ENCODE results near the gene SNX9. TPM values are rescaled to one million over a fixed set of nuclear protein-coding genes. Genes with fewer than 3 reads are reported as not detected.

The SNX9 gene
- total RNA-seq, 1 experiment from 2014 or later: 27.4 TPM

DNA sequence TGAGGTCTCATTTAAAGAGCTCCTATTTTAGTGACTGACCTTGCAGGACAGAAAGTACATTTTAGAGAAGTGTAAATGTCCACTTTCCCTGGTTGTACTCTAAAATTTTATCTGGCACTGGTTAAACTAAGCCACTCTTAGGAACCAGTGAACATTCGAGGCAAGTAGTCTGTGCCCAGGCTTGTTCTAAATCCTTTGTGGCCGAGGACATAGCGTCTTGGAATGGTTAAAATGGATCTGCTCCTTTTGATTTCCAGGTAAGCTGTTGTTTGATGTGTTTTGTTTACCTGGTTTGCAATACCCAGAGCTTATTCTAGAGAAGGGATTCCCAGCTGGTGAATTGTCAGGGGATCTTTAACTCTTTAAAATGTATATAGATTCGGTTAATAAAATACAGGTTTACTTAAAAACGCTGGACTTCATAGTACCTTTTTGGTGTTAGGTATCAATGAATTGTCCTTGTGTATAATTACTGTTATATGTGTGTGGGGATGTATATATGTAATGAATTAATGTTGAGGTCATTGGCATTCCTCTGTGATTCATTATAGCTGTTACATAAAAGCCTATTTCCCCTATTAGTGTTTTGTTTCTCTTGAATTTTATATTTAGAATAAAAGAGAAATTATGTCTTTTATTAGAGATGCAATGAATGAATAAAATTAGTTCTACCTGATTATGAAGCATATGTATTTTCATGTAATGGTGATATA lies 15.8 kb downstream of the SNX9 start:
- BruUV-seq (replicated peaks): no TSS peak
- no peak overlapping the region for H3K4me3 Mint-ChIP-seq (ENCODE audit: unreplicated experiment)
- H3K27me3 Mint-ChIP-seq (ENCODE audit: insufficient read depth, unreplicated experiment): no peaks in the 10 kb centered on the region
- H3K9me3 Mint-ChIP-seq (ENCODE audit: unreplicated experiment): no peaks in the 10 kb centered on the region
- no peak for DNase-seq
- no peak overlapping the region for H3K4me3 ChIP-seq (ENCODE audit: low read depth, low read length)
- POLR2A ChIA-PET: no interaction called here
- H3K4me1 ChIP-seq: peaks cover 19% of the 10 kb centered on the region
- no peaks in the 10 kb centered on the region for H3K36me3 Mint-ChIP-seq (ENCODE audit: insufficient read depth, unreplicated experiment)
- TF ChIP-seq, protein P1, sequence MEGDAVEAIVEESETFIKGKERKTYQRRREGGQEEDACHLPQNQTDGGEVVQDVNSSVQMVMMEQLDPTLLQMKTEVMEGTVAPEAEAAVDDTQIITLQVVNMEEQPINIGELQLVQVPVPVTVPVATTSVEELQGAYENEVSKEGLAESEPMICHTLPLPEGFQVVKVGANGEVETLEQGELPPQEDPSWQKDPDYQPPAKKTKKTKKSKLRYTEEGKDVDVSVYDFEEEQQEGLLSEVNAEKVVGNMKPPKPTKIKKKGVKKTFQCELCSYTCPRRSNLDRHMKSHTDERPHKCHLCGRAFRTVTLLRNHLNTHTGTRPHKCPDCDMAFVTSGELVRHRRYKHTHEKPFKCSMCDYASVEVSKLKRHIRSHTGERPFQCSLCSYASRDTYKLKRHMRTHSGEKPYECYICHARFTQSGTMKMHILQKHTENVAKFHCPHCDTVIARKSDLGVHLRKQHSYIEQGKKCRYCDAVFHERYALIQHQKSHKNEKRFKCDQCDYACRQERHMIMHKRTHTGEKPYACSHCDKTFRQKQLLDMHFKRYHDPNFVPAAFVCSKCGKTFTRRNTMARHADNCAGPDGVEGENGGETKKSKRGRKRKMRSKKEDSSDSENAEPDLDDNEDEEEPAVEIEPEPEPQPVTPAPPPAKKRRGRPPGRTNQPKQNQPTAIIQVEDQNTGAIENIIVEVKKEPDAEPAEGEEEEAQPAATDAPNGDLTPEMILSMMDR (IDR thresholded peaks at IDR 0.05; ENCODE audit: insufficient read depth in 1 of 2, low read depth in 1 of 2, low read length in 1 of 2, severe bottlenecking in 1 of 2, unreplicated experiment in 1 of 2): no peak
- intact Hi-C loops (cut with micrococcal nuclease; ENCODE audit: unreplicated experiment): no loop called here
- CTCF ChIA-PET: no interaction called here
- no peaks in the 10 kb centered on the region for H3K9me3 ChIP-seq
- H3K36me3 ChIP-seq (ENCODE audit: control insufficient read depth, insufficient read depth, low read length): no peaks in the 10 kb centered on the region
- H3K4me1 Mint-ChIP-seq (ENCODE audit: low read depth, unreplicated experiment): peaks cover 24% of the 10 kb centered on the region
- H3K27ac Mint-ChIP-seq (ENCODE audit: unreplicated experiment): no peak overlapping the region
- no peaks in the 10 kb centered on the region for H3K27me3 ChIP-seq (replicated peaks; ENCODE audit: control insufficient read depth, insufficient read depth, low read length)

DNA sequence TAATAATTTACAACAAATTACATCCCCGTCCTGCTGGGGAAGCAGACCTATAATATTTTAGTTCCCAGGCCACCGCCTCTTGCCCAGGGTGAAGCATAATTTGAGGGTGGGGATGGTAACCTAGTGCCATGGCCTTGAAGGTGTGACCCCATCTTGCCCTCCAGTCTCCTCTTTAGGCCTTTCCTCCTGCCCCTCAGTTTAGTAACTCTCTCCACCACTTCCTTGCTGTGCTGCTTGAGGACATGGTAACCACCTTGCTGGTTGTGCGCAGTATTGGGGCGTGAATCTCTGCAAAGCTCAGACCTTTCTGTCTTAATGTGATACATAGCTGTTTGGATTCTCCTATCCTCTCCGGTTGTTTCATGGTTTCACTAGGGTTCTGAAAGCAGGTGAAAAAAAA lies 16.6 kb downstream of the SNX9 start:
- no peaks in the 10 kb centered on the region for H3K36me3 ChIP-seq (ENCODE audit: control insufficient read depth, insufficient read depth, low read length)
- H3K27me3 ChIP-seq (replicated peaks; ENCODE audit: control insufficient read depth, insufficient read depth, low read length): no peaks in the 10 kb centered on the region
- H3K36me3 Mint-ChIP-seq (ENCODE audit: insufficient read depth, unreplicated experiment): no peaks in the 10 kb centered on the region
- no peak for DNase-seq
- H3K27me3 Mint-ChIP-seq (ENCODE audit: insufficient read depth, unreplicated experiment): no peaks in the 10 kb centered on the region
- BruUV-seq (replicated peaks): no TSS peak
- ChIA-PET CTCF (no interaction called here), POLR2A (no interaction called here)
- peaks cover 24% of the 10 kb centered on the region for H3K4me1 Mint-ChIP-seq (ENCODE audit: low read depth, unreplicated experiment)
- TF ChIP-seq, protein P1 (IDR thresholded peaks at IDR 0.05; ENCODE audit: insufficient read depth in 1 of 2, low read depth in 1 of 2, low read length in 1 of 2, severe bottlenecking in 1 of 2, unreplicated experiment in 1 of 2): no peak
- peaks cover 19% of the 10 kb centered on the region for H3K4me1 ChIP-seq
- no peaks in the 10 kb centered on the region for H3K9me3 Mint-ChIP-seq (ENCODE audit: unreplicated experiment)
- no peak overlapping the region for H3K27ac Mint-ChIP-seq (ENCODE audit: unreplicated experiment)
- intact Hi-C loops (cut with micrococcal nuclease; ENCODE audit: unreplicated experiment): no loop called here
- H3K4me3 Mint-ChIP-seq (ENCODE audit: unreplicated experiment): no peak overlapping the region
- H3K9me3 ChIP-seq: no peaks in the 10 kb centered on the region
- no peak overlapping the region for H3K4me3 ChIP-seq (ENCODE audit: low read depth, low read length)

DNA sequence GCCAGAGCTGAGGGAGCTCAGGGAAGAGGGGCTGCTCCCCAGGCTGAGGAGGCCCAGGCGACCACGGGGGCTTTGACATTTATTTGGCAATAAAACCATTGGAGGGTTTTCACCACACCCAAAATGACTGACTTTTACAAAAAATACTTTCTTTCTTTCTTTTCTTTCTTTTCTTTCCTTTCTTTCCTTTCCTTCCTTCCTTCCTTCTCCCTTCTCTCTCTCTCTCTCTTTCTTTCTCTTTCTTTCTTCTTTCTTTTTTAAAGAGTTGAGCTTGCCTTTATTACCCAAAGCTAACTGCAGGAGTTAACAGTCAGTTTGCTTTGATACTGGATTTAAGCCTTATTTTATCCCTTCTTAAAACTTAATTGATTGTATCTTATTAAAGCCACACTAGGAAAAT lies 17.2 kb downstream of the SNX9 start:
- TF ChIP-seq, protein P1 (IDR thresholded peaks at IDR 0.05; ENCODE audit: insufficient read depth in 1 of 2, low read depth in 1 of 2, low read length in 1 of 2, severe bottlenecking in 1 of 2, unreplicated experiment in 1 of 2): no peak
- H3K4me1 Mint-ChIP-seq (ENCODE audit: low read depth, unreplicated experiment): peaks cover 24% of the 10 kb centered on the region
- H3K27ac Mint-ChIP-seq (ENCODE audit: unreplicated experiment): peak overlapping the region; percentile 34
- Histone ChIP-seq H3K27me3 (replicated peaks; ENCODE audit: control insufficient read depth, insufficient read depth, low read length) (no peaks in the 10 kb centered on the region), H3K36me3 (ENCODE audit: control insufficient read depth, insufficient read depth, low read length) (no peaks in the 10 kb centered on the region), H3K4me1 (peaks cover 19% of the 10 kb centered on the region), H3K4me3 (ENCODE audit: low read depth, low read length) (no peak overlapping the region), H3K9me3 (no peaks in the 10 kb centered on the region)
- no peaks in the 10 kb centered on the region for H3K9me3 Mint-ChIP-seq (ENCODE audit: unreplicated experiment)
- no TSS peak for BruUV-seq (replicated peaks)
- H3K4me3 Mint-ChIP-seq (ENCODE audit: unreplicated experiment): no peak overlapping the region
- intact Hi-C loops (cut with micrococcal nuclease; ENCODE audit: unreplicated experiment): no loop called here
- POLR2A ChIA-PET: no interaction called here
- H3K36me3 Mint-ChIP-seq (ENCODE audit: insufficient read depth, unreplicated experiment): no peaks in the 10 kb centered on the region
- DNase-seq: no peak
- CTCF ChIA-PET: no interaction called here
- no peaks in the 10 kb centered on the region for H3K27me3 Mint-ChIP-seq (ENCODE audit: insufficient read depth, unreplicated experiment)

All from Caco-2 (cell line).